Keratinocyte (primary cell): ENCODE data around the gene TP63.

ENCODE experiments used
- EZH2 ChIP-seq: IDR thresholded peaks from one replicate; pipeline ENCODE4 v1.6.1; 2012; ENCODE audit warnings: inconsistent platforms, mild to moderate bottlenecking, low read length, moderate library complexity
- TF ChIP-seq, protein P1 (sequence below), 3 experiments: IDR thresholded peaks in 1 of 3; conservative IDR thresholded peaks in 1 of 3; optimal IDR thresholded peaks in 1 of 3; 2 replicates in 2 of 3; 3 replicates in 1 of 3; pipeline versions ENCODE3 to v1.5.1; 2011; ENCODE audit warnings: low read length in 3 of 3, mild to moderate bottlenecking in 3 of 3, moderate library complexity in 2 of 3, control low read depth in 1 of 3, inconsistent platforms in 1 of 3; ENCODE audit not compliant: insufficient read depth in 2 of 3; ENCODE audit errors: extremely low read depth in 1 of 3

DNA sequence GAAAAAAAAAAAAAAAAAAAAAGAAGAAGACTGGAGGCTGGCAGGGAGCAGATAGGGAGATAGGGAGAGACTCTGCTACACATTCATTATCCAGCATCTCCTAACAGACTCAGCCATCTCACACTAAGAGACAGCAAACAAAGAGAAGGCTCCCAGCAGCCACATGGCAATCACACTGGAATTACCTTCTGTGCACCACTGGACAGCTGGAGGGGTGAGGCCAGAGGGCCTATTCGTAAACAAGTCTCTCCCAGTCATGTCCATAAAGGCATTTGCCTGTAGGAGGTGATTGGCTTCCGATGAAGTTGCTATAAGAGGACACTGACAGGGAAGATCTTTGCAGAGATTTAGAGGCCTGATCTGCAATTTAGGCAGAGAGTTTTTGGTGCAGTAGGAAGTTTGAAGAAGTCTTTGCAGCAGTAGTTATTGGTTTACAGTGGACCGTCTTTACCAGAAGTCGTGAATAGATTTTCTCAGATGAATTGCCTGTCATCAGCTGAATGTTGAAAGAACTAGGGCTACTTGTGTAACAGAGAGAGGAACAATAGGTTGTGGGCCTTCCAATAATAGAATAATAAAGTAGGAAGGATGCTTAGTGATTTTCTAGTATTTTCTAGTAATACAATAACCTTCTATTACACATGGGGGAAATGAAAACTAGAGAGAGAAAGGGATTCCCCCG, 89.7 kb downstream of the TP63 start:
- TF ChIP-seq, protein P1, sequence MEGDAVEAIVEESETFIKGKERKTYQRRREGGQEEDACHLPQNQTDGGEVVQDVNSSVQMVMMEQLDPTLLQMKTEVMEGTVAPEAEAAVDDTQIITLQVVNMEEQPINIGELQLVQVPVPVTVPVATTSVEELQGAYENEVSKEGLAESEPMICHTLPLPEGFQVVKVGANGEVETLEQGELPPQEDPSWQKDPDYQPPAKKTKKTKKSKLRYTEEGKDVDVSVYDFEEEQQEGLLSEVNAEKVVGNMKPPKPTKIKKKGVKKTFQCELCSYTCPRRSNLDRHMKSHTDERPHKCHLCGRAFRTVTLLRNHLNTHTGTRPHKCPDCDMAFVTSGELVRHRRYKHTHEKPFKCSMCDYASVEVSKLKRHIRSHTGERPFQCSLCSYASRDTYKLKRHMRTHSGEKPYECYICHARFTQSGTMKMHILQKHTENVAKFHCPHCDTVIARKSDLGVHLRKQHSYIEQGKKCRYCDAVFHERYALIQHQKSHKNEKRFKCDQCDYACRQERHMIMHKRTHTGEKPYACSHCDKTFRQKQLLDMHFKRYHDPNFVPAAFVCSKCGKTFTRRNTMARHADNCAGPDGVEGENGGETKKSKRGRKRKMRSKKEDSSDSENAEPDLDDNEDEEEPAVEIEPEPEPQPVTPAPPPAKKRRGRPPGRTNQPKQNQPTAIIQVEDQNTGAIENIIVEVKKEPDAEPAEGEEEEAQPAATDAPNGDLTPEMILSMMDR (optimal IDR thresholded peaks at IDR 0.05 in 1 of 3, IDR thresholded peaks at IDR 0.05 in 1 of 3, conservative IDR thresholded peaks at IDR 0.05 in 1 of 3; ENCODE audit: extremely low read depth in 1 of 3, insufficient read depth in 2 of 3, low read length in 3 of 3) = no peak
- TF ChIP-seq EZH2 = no peak
